ENCODE measurements around the gene CNIH1.
"Not testable (repeated sequence)": the region's sequence is repeated elsewhere in the genome, so short reads cannot be mapped to it uniquely, and the experiment has no call there.

Gene CNIH1

GRCh38 chr14:54424479-54424901 lies 16.7 kb downstream of the CNIH1 start:
- no peaks in the 10 kb centered on the region for H3K27me3 ChIP-seq (ENCODE audit: insufficient read depth, poor library complexity, severe bottlenecking)

GRCh38 chr14:54423991-54424390 lies 17.2 kb downstream of the CNIH1 start:
- no peak for ATAC-seq (ENCODE audit: low read depth)
- TF ChIP-seq CTCF (IDR thresholded peaks at IDR 0.05; ENCODE audit: poor library complexity, severe bottlenecking): no peak
- Histone ChIP-seq H3K27me3 (ENCODE audit: insufficient read depth, poor library complexity, severe bottlenecking) (no peaks in the 10 kb centered on the region), H3K4me3 (ENCODE audit: severe bottlenecking) (no peak overlapping the region), H3K36me3 (ENCODE audit: low read depth) (peaks cover 76% of the 10 kb centered on the region), H3K27ac (ENCODE audit: poor library complexity, severe bottlenecking) (no peak overlapping the region), H3K9me3 (ENCODE audit: severe bottlenecking) (no peaks in the 10 kb centered on the region), H3K4me1 (ENCODE audit: insufficient read depth, poor library complexity, severe bottlenecking) (no peaks in the 10 kb centered on the region)
- DNase-seq (ENCODE audit: low spot score): no peak

More at GRCh38 chr14:54424479-54424901, 16.7 kb downstream of the CNIH1 start:
- ATAC-seq (ENCODE audit: low read depth) (no peak), DNase-seq (ENCODE audit: low spot score) (no peak)
- no peak for TF ChIP-seq CTCF (IDR thresholded peaks at IDR 0.05; ENCODE audit: poor library complexity, severe bottlenecking)
- Histone ChIP-seq H3K36me3 (ENCODE audit: low read depth) (peaks cover 76% of the 10 kb centered on the region), H3K4me1 (ENCODE audit: insufficient read depth, poor library complexity, severe bottlenecking) (no peaks in the 10 kb centered on the region), H3K4me3 (ENCODE audit: severe bottlenecking) (no peak overlapping the region), H3K9me3 (ENCODE audit: severe bottlenecking) (no peaks in the 10 kb centered on the region), H3K27ac (ENCODE audit: poor library complexity, severe bottlenecking) (no peak overlapping the region)

- Histone ChIP-seq H3K4me1 (ENCODE audit: insufficient read depth, poor library complexity, severe bottlenecking) (no peaks in the 10 kb centered on the region), H3K27me3 (ENCODE audit: insufficient read depth, poor library complexity, severe bottlenecking) (no peaks in the 10 kb centered on the region), H3K36me3 (ENCODE audit: low read depth) (peaks cover 73% of the 10 kb centered on the region), H3K27ac (ENCODE audit: poor library complexity, severe bottlenecking) (peak overlapping the region; percentile 1), H3K9me3 (ENCODE audit: severe bottlenecking) (no peaks in the 10 kb centered on the region), H3K4me3 (ENCODE audit: severe bottlenecking) (no peak overlapping the region)
- ATAC-seq (ENCODE audit: low read depth): peak; percentile 80
- TF ChIP-seq CTCF (IDR thresholded peaks at IDR 0.05; ENCODE audit: poor library complexity, severe bottlenecking): peak; percentile 90
- DNase-seq (ENCODE audit: low spot score): no peak
Measured at GRCh38 chr14:54420478-54421142, 20.6 kb downstream of the CNIH1 start.

- TF ChIP-seq CTCF (IDR thresholded peaks at IDR 0.05; ENCODE audit: poor library complexity, severe bottlenecking): no peak
- Histone ChIP-seq H3K9me3 (ENCODE audit: severe bottlenecking) (no peaks in the 10 kb centered on the region), H3K4me3 (ENCODE audit: severe bottlenecking) (no peak overlapping the region), H3K27ac (ENCODE audit: poor library complexity, severe bottlenecking) (no peak overlapping the region), H3K4me1 (ENCODE audit: insufficient read depth, poor library complexity, severe bottlenecking) (no peaks in the 10 kb centered on the region), H3K27me3 (ENCODE audit: insufficient read depth, poor library complexity, severe bottlenecking) (no peaks in the 10 kb centered on the region), H3K36me3 (ENCODE audit: low read depth) (peaks cover 92% of the 10 kb centered on the region)
- no peak for DNase-seq (ENCODE audit: low spot score)
- no peak for ATAC-seq (ENCODE audit: low read depth)
Measured at GRCh38 chr14:54411371-54411770, 29.8 kb downstream of the CNIH1 start.

- peaks cover 87% of the 10 kb centered on the region for H3K36me3 ChIP-seq (ENCODE audit: low read depth)
- TF ChIP-seq CTCF (IDR thresholded peaks at IDR 0.05; ENCODE audit: poor library complexity, severe bottlenecking): no peak
- no peak overlapping the region for H3K27ac ChIP-seq (ENCODE audit: poor library complexity, severe bottlenecking)
- no peak overlapping the region for H3K4me3 ChIP-seq (ENCODE audit: severe bottlenecking)
- H3K9me3 ChIP-seq (ENCODE audit: severe bottlenecking): no peaks in the 10 kb centered on the region
- DNase-seq (ENCODE audit: low spot score) (no peak), ATAC-seq (ENCODE audit: low read depth) (no peak)
- H3K4me1 ChIP-seq (ENCODE audit: insufficient read depth, poor library complexity, severe bottlenecking): no peaks in the 10 kb centered on the region
- H3K27me3 ChIP-seq (ENCODE audit: insufficient read depth, poor library complexity, severe bottlenecking): no peaks in the 10 kb centered on the region
Measured at GRCh38 chr14:54410215-54410614, 31.0 kb downstream of the CNIH1 start.

- H3K4me3 ChIP-seq (ENCODE audit: severe bottlenecking); ATAC-seq (ENCODE audit: low read depth); DNase-seq (ENCODE audit: low spot score); H3K27me3 ChIP-seq (ENCODE audit: insufficient read depth, poor library complexity, severe bottlenecking); H3K4me1 ChIP-seq (ENCODE audit: insufficient read depth, poor library complexity, severe bottlenecking); H3K27ac ChIP-seq (ENCODE audit: poor library complexity, severe bottlenecking); H3K9me3 ChIP-seq (ENCODE audit: severe bottlenecking): not testable (repeated sequence)
- peaks cover 79% of the 10 kb centered on the region for H3K36me3 ChIP-seq (ENCODE audit: low read depth)
Measured at GRCh38 chr14:54403401-54404005, 37.7 kb downstream of the CNIH1 start.

Measured in RWPE2 (cell line).